ENCODE data around the gene POP7. TPM values are rescaled to one million over a fixed set of nuclear protein-coding genes. Genes with fewer than 3 reads are reported as not detected.
"Not testable (repeated sequence)": the region's sequence is repeated elsewhere in the genome, so short reads cannot be mapped to it uniquely, and the experiment has no call there.

The POP7 gene
- 46.1 and 52.8 TPM in 2 replicates for total RNA-seq

GRCh38 chr7:100705753-100706671 lies at the start of gene POP7:
Gene POP7 (plus strand): TSS chr7:100706121. CDS start chr7:100706831, 710 bp downstream.
- peaks cover 2% of the 10 kb centered on the region for H3K27me3 ChIP-seq (ENCODE audit: control insufficient read depth, insufficient read depth, low read length)
- peak; percentile 86 for DNase-seq (ENCODE audit: low read depth)
- H3K4me3 ChIP-seq (ENCODE audit: low read depth, low read length): peak within 1 kb of the TSS; percentile 94
- TF ChIP-seq CTCF (IDR thresholded peaks at IDR 0.05; ENCODE audit: insufficient read depth, low read length, poor library complexity, severe bottlenecking): no peak
- no peaks in the 10 kb centered on the region for H3K36me3 ChIP-seq (ENCODE audit: control insufficient read depth, insufficient read depth, low read length)

- not testable (repeated sequence) for H3K4me3 ChIP-seq (ENCODE audit: low read depth, low read length); H3K36me3 ChIP-seq (ENCODE audit: control insufficient read depth, insufficient read depth, low read length); DNase-seq (ENCODE audit: low read depth); H3K27me3 ChIP-seq (ENCODE audit: control insufficient read depth, insufficient read depth, low read length)
These were observed 43.6 kb upstream of the POP7 start for GRCh38 chr7:100662194-100662776.

- H3K27me3 ChIP-seq (ENCODE audit: control insufficient read depth, insufficient read depth, low read length): no peaks in the 10 kb centered on the region
- DNase-seq (ENCODE audit: low read depth): no peak
These were observed 40.7 kb upstream of the POP7 start for GRCh38 chr7:100665168-100665726.

GRCh38 chr7:100667331-100668068 lies 38.4 kb upstream of the POP7 start:
- DNase-seq (ENCODE audit: low read depth): no peak
- H3K4me3 ChIP-seq (ENCODE audit: low read depth, low read length): no peak overlapping the region
- no peak for TF ChIP-seq CTCF (IDR thresholded peaks at IDR 0.05; ENCODE audit: insufficient read depth, low read length, poor library complexity, severe bottlenecking)
- H3K27me3 ChIP-seq (ENCODE audit: control insufficient read depth, insufficient read depth, low read length): no peaks in the 10 kb centered on the region
- H3K36me3 ChIP-seq (ENCODE audit: control insufficient read depth, insufficient read depth, low read length): no peaks in the 10 kb centered on the region

More at GRCh38 chr7:100665168-100665726, 40.7 kb upstream of the POP7 start:
- Histone ChIP-seq H3K4me3 (ENCODE audit: low read depth, low read length) (no peak overlapping the region), H3K36me3 (ENCODE audit: control insufficient read depth, insufficient read depth, low read length) (no peaks in the 10 kb centered on the region)
- no peak for TF ChIP-seq CTCF (IDR thresholded peaks at IDR 0.05; ENCODE audit: insufficient read depth, low read length, poor library complexity, severe bottlenecking)

- Histone ChIP-seq H3K4me3 (ENCODE audit: low read depth, low read length) (no peak overlapping the region), H3K36me3 (ENCODE audit: control insufficient read depth, insufficient read depth, low read length) (no peaks in the 10 kb centered on the region), H3K27me3 (ENCODE audit: control insufficient read depth, insufficient read depth, low read length) (no peaks in the 10 kb centered on the region)
- TF ChIP-seq CTCF (IDR thresholded peaks at IDR 0.05; ENCODE audit: insufficient read depth, low read length, poor library complexity, severe bottlenecking): no peak
- no peak for DNase-seq (ENCODE audit: low read depth)
These were observed 37.9 kb upstream of the POP7 start for GRCh38 chr7:100668069-100668449.

- not testable (repeated sequence) for DNase-seq (ENCODE audit: low read depth); H3K4me3 ChIP-seq (ENCODE audit: low read depth, low read length); H3K27me3 ChIP-seq (ENCODE audit: control insufficient read depth, insufficient read depth, low read length); H3K36me3 ChIP-seq (ENCODE audit: control insufficient read depth, insufficient read depth, low read length)
These were observed 36.8 kb upstream of the POP7 start for GRCh38 chr7:100669106-100669505.
